Measurements from ENCODE around the gene HECW1. TPM values are rescaled to one million over a fixed set of nuclear protein-coding genes. Genes with fewer than 3 reads are reported as not detected.

HECW1 gene
- total and polyA plus RNA-seq, 2 donors (not counting 1 experiment from before 2014, with no cell fraction given), result not detected

DNA sequence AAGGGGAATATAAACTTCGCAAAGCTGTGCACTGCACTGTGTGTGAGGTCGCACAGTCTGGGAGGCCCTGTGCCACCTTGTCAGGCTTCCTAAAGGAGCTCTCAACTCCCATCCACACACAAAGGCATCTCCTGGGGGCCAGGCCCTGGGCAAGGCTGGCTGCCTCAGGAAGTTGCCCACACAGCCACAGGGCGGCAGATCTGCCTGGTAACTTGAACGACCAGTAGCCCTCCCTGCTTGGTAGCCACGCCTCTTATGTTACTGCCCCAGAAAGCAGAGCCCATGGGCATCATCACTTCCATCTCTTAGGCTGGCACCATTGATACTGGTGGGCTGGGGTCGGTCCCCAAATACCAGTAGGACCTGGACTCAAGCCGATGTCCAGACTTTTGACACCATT is 82.8 kb downstream of the HECW1 start:
- H3K36me3 ChIP-seq (replicated peaks in 1 of 2; ENCODE audit: control extremely low read depth in 1 of 2, control insufficient read depth in 1 of 2, extremely low read depth in 1 of 2, insufficient read depth in 2 of 2, low read length in 1 of 2), result no peaks in the 10 kb centered on the region
- 84% methylated on average over 5 of the region's 7 CpGs for WGBS (ENCODE audit: insufficient coverage)
- Mint-ChIP-seq H3K9me3 (ENCODE audit: insufficient read depth) (no peaks in the 10 kb centered on the region), H3K27me3 (peaks cover 14% of the 10 kb centered on the region), H3K4me1 (no peaks in the 10 kb centered on the region), H3K27ac (no peak overlapping the region), H3K4me3 (no peak overlapping the region)
- no peaks in the 10 kb centered on the region for H3K4me1 ChIP-seq (ENCODE audit: control insufficient read depth in 2 of 2, insufficient read depth in 2 of 2, low read length in 2 of 2)
- no peaks in the 10 kb centered on the region for H3K27me3 ChIP-seq (replicated peaks in 1 of 4; ENCODE audit: control extremely low read depth in 1 of 4, control insufficient read depth in 3 of 4, insufficient read depth in 4 of 4, low read length in 3 of 4)
- no peak overlapping the region for H3K4me3 ChIP-seq (ENCODE audit: control extremely low read depth in 1 of 5, extremely low read depth in 1 of 5, insufficient read depth in 1 of 5, low read depth in 2 of 5, low read length in 4 of 5)
- no peaks in the 10 kb centered on the region for H3K79me2 ChIP-seq (ENCODE audit: control insufficient read depth, insufficient read depth, low read length)
- H4K20me1 ChIP-seq (ENCODE audit: control insufficient read depth, insufficient read depth, low read length, poor library complexity, severe bottlenecking), result no peaks in the 10 kb centered on the region
- H3K9me3 ChIP-seq (ENCODE audit: control extremely low read depth in 1 of 3, control insufficient read depth in 2 of 3, insufficient read depth in 1 of 3, low read length in 2 of 3), result peaks cover 0 to 3% (median 0%) of the 10 kb centered on the region in 3 donors
- ChIA-PET CTCF (no interaction called here), POLR2A (no interaction called here)
- no peak overlapping the region for H3K4me2 ChIP-seq (replicated peaks; ENCODE audit: low read depth, low read length, poor library complexity, severe bottlenecking)
- no peak overlapping the region for H3K27ac ChIP-seq (ENCODE audit: low read length in 2 of 2)
- DNase-seq, result no peak
- no peak overlapping the region for H3K9ac ChIP-seq (ENCODE audit: low read length)
- no peak for ATAC-seq (ENCODE audit: low read depth)
- TF ChIP-seq EZH2 (IDR thresholded peaks at IDR 0.05; ENCODE audit: borderline replicate concordance, insufficient read depth, low read depth, low read length, poor library complexity, severe bottlenecking) (no peak), CTCF (IDR thresholded peaks at IDR 0.05) (no peak)
- H2AFZ ChIP-seq (ENCODE audit: insufficient read depth, low read depth, low read length, poor library complexity, severe bottlenecking), result no peak overlapping the region
- intact Hi-C loops (cut with micrococcal nuclease), result no loop called here

- ATAC-seq (ENCODE audit: low read depth) (no peak), DNase-seq (no peak)
- H3K36me3 ChIP-seq (replicated peaks in 1 of 2; ENCODE audit: control extremely low read depth in 1 of 2, control insufficient read depth in 1 of 2, extremely low read depth in 1 of 2, insufficient read depth in 2 of 2, low read length in 1 of 2), result no peaks in the 10 kb centered on the region
- H4K20me1 ChIP-seq (ENCODE audit: control insufficient read depth, insufficient read depth, low read length, poor library complexity, severe bottlenecking), result no peaks in the 10 kb centered on the region
- TF ChIP-seq CTCF (IDR thresholded peaks at IDR 0.05) (no peak), EZH2 (IDR thresholded peaks at IDR 0.05; ENCODE audit: borderline replicate concordance, insufficient read depth, low read depth, low read length, poor library complexity, severe bottlenecking) (no peak)
- no peak overlapping the region for H2AFZ ChIP-seq (ENCODE audit: insufficient read depth, low read depth, low read length, poor library complexity, severe bottlenecking)
- 93% methylated on average over 3 of the region's 5 CpGs for WGBS (ENCODE audit: insufficient coverage)
- Mint-ChIP-seq H3K4me1 (no peaks in the 10 kb centered on the region), H3K27me3 (peaks cover 17% of the 10 kb centered on the region), H3K9me3 (ENCODE audit: insufficient read depth) (no peaks in the 10 kb centered on the region), H3K4me3 (no peak overlapping the region), H3K27ac (no peak overlapping the region)
- H3K9ac ChIP-seq (ENCODE audit: low read length), result no peak overlapping the region
- H3K27ac ChIP-seq (ENCODE audit: low read length in 2 of 2), result no peak overlapping the region
- POLR2A ChIA-PET, result no interaction called here
- no peaks in the 10 kb centered on the region for H3K4me1 ChIP-seq (ENCODE audit: control insufficient read depth in 2 of 2, insufficient read depth in 2 of 2, low read length in 2 of 2)
- intact Hi-C loops (cut with micrococcal nuclease), result no loop called here
- CTCF ChIA-PET, result no interaction called here
- no peak overlapping the region for H3K4me3 ChIP-seq (ENCODE audit: control extremely low read depth in 1 of 5, extremely low read depth in 1 of 5, insufficient read depth in 1 of 5, low read depth in 2 of 5, low read length in 4 of 5)
- peaks cover 0 to 3% (median 0%) of the 10 kb centered on the region in 3 donors for H3K9me3 ChIP-seq (ENCODE audit: control extremely low read depth in 1 of 3, control insufficient read depth in 2 of 3, insufficient read depth in 1 of 3, low read length in 2 of 3)
- no peaks in the 10 kb centered on the region for H3K27me3 ChIP-seq (replicated peaks in 1 of 4; ENCODE audit: control extremely low read depth in 1 of 4, control insufficient read depth in 3 of 4, insufficient read depth in 4 of 4, low read length in 3 of 4)
- H3K4me2 ChIP-seq (replicated peaks; ENCODE audit: low read depth, low read length, poor library complexity, severe bottlenecking), result no peak overlapping the region
- no peaks in the 10 kb centered on the region for H3K79me2 ChIP-seq (ENCODE audit: control insufficient read depth, insufficient read depth, low read length)
Measured at GRCh38 chr7:43195768-43196167, 83.3 kb downstream of the HECW1 start.

Measured in B cell (primary cell).